Skeletal muscle cell (primary cell): ENCODE results near the gene CLEC2A.
"Not testable (repeated sequence)": the region's sequence is repeated elsewhere in the genome, so short reads cannot be mapped to it uniquely, and the experiment has no call there.

Experiments used
- DNase-seq: peaks from one replicate; pipeline ENCODE4 v3.0.0-alpha.2; 2010; ENCODE audit warnings: low read depth
- H3K4me3 ChIP-seq: 2 replicates; pipeline ENCODE4 v1.5.1; 2011; ENCODE audit warnings: low read depth, mild to moderate bottlenecking, control low read depth, low read length, moderate library complexity

The CLEC2A gene, protein sequence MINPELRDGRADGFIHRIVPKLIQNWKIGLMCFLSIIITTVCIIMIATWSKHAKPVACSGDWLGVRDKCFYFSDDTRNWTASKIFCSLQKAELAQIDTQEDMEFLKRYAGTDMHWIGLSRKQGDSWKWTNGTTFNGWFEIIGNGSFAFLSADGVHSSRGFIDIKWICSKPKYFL

DNA sequence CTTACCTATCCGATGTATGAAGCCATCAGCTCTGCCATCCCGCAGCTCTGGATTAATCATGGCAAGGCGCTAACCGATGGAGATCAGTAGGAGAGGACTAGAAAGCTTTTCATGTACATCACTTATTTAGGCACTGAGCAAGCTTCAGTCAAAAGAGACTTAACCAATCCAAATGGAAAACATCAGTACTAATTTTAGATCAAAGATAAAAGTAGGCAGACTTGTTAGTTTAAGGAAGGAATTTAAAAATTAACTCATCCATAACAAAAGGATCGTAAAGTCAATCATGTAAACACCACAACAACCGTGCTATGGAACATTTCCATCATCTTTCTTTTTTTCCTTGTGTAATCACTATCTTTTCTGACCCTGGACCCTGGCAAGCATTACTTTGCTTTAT is at the start of gene CLEC2A:
Gene CLEC2A, minus strand, starts transcription at position 101 of the 400 bp plus-strand sequence. Its CDS starts 41 bp downstream, at position 60.
- H3K4me3 ChIP-seq, result no peak within 1 kb of the TSS

DNA sequence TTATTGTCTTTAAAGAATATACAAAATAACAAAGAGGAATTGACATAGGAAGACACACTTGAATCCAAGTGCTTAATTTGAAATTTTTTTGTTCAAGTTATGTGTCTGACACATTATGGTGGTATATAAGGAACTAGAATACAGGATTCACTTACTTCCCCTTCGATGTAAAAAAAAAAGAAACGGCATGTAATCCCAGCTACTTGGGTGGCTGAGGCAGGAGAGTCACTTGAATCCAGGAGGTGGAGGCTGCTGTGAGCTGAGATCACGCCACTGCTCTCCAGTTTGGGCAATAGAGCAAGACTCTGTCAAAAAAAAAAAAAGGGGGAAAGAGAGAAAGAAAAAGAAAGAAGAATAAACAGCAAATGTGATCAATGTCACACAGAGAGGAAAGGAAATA is 48.0 kb upstream of the CLEC2A start:
- DNase-seq, result no peak
- H3K4me3 ChIP-seq, result no peak overlapping the region

More for the DNA sequence above, at the start of gene CLEC2A:
- no peak for DNase-seq

DNA sequence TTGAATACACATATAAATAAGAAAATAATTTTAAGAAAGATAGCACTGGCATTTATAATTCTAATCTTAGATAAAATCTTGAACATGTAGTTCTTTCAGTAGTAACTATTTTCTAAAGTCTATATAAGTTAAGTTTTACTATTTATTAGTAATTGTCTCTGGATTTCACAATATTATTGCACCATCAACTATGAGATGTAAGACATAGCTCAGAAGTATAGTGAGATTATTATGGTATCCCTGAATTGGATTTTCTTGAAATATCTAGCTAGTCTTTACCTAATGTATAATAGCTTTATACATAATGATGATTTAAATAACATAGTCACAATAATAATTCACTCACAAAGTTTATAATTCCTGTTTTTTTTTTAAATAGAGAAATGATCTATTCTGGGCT is 45.7 kb upstream of the CLEC2A start:
- no peak for DNase-seq

DNA sequence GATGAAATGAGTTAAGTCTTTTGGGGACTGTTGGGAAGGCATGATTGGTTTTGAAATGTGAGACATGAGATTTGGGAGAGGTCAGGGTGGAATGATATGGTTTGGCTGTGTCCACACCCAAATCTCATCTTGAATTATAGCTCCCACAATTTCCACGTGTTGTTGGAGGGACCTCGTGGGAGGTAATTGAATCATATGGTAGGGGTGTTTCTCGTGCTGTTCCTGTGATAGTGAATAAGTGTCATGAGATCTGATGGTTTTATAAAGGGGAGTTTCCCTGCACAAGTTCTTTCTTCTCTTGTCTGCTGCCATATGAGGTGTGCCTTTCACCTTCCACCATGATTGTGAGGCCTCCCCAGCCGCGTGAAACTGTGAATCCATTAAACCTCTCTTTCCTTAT is 44.5 kb upstream of the CLEC2A start:
- H3K4me3 ChIP-seq, DNase-seq: not testable (repeated sequence)

More for the DNA sequence above, 45.7 kb upstream of the CLEC2A start:
- no peak overlapping the region for H3K4me3 ChIP-seq

DNA sequence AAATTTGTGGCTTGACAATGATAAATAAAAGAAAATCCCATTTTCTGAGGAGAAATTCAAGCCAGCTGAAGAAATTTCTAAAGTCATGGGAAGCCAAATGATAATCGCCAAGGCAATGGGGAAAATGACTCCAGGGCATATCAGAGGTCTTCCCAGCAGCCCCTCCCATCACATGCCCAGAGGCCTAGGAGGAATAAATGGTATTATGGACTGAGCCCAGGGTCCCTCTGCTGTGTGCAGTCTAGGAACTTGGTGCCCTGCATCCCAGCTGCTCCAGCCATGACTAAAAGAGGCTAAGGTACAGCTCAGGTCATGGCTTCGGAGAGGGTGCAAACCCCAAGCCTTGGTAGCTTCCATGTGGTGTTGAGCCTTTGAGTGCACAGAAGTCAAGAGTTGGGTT is 43.4 kb upstream of the CLEC2A start:
- no peak overlapping the region for H3K4me3 ChIP-seq
- DNase-seq, result no peak

DNA sequence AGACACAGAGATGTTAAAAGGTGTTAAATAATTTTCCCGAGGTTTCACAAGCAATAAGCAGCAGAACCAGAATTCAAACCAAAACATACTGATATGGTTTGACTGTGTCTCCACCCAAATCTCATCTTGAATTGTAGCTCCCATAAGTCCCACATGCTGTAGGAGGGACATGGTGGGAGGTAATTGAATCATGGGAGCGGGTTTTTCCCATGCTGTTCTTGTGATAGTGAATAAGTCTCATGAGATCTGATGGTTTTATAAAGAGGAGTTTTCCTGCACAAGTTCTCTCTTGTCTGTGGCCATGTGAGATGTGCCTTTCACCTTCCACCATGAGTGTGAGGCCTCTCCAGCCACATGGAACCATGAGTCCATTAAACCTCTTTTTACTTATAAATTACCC is 42.6 kb upstream of the CLEC2A start:
- not testable (repeated sequence) for H3K4me3 ChIP-seq, DNase-seq

DNA sequence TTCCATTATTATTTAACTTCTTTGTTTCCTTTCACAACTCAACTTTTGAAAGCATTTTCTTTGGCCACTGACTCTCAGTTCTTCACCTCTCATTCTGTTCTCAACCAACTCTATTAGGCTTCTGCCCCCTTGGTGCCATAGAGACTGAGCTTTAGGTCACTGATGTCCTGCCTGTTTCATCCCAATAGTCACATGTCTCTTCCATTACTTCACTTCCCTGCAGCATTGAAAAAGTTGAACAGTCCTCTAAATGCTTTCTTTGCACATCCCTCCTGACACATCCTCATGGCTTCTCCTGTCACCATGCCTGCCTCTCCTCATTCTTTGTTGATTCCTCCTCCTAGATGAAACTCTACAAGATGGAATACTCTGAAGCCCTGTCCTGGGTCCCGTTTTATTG is 41.8 kb upstream of the CLEC2A start:
- no peak for DNase-seq
- no peak overlapping the region for H3K4me3 ChIP-seq

DNA sequence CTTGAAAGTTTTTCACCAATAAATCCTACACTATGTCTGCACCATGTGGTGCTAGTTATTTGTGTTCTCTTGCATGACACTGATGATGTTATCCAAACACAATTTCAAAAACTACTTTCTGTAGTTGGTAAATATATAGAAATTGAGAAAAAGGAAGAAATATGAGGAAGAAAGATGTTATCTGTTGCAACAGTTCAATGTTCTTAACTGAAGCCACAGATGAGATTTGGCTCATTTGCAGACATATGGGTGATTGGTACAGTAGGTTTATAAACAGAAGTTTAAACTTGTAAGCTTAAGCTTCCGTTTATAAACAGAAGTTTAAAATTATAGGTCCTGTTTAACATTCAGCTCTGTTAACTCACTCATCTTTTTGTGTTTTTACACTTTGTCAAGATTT is 39.0 kb upstream of the CLEC2A start, which contains the start of gene CLEC12A:
Gene CLEC12A, plus strand, starts transcription at position 229 of the 400 bp plus-strand sequence. CDS start 188 bp downstream, outside the sequence.
- no peak for DNase-seq
- H3K4me3 ChIP-seq, result no peak within 1 kb of the TSS

DNA sequence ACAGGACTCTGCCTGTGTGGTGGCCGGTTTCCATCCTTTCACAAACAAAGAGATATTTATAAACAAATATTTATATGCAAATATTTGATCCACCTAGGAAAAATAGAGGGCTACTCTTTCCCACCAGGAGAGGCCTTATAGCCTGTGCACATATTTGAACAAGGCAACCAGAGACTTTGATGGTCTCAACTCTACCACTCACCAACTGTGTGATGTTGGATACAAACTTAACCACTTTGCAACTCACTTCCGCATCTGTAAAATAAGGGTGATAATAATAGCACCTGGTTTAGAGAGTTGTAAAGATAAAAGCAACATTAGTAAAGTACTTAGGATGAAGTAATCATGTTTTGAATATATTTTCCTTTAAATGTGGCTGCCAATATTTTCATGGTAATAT is 37.5 kb upstream of the CLEC2A start:
- DNase-seq, result no peak
- H3K4me3 ChIP-seq, result no peak overlapping the region

DNA sequence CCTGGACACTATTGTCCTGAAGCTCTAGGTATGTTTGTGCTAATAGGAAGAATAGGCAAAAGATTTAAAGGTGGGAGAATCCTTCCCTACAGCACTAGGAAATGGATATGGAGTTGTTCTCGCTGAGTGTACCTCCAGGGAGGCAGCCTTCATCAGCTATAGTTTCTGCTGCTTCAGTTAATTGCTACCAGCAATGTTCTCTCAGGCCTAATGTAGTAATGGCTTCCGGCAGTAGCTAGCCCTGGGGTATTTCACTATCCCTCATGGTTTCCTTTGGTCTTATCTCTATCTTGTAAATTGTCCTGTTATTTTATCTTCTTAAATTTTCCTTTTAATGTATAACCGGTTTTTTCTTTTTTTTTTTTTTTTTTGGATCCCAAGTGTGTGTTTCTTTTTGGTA is 29.7 kb upstream of the CLEC2A start:
- no peak overlapping the region for H3K4me3 ChIP-seq
- DNase-seq, result no peak

DNA sequence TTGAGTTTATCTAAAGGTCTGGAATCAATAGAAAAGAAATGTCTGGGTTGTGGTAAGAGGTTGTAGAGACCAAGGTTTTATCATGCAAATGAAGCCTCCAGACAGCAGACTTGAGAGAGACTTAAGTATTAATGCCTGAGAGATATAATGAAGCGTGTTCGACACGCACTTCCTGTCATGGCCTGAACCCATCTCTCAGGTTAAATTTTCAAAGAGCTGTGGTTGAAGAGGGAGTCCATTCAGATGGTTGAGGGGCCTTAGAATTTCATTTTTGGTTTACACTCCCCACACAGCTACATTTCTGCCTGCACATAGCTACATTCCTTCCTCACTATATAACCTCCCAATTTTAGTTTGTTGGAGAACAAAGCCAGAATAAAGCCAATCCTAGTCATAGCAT is 28.9 kb upstream of the CLEC2A start:
- no peak for DNase-seq
- no peak overlapping the region for H3K4me3 ChIP-seq

DNA sequence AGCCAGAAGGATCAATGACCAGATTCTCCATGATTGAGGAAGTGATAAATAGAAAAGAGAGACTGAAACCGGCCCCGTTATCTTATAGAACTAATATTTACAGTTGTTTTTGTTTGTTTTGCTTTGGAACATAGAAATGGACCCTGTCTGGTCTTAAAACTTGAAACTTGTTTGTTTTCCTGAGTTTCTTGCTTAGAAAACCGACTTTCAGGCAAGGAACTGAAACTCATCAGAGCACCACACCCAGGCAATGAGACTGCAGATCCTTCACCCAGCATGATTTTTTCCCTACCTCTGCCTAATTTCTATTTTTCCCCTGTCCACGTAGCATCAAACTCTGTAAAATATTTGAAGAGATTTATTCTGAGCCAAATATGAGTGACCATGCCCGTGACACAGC is 28.4 kb upstream of the CLEC2A start:
- H3K4me3 ChIP-seq, result no peak overlapping the region
- no peak for DNase-seq

DNA sequence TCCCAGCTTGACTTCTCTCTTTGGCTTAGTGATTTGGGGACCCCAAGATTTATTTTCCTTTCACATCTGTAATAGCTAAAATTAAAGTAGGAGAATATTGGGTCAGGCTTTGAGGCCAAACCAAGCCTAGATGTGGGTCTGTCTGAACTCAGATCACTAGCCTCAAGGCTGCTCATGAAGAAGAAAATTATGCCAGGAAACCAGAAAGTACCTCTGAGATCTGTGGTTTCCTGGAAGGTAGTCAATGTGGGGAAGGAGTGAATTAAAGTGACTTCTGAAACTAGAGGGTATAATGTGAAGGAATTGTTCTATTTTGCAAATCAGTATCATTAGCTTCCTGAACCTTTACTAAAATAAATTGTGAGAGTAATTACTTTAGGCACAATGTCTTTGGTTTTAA is 25.7 kb upstream of the CLEC2A start:
- no peak for DNase-seq
- H3K4me3 ChIP-seq, result no peak overlapping the region

DNA sequence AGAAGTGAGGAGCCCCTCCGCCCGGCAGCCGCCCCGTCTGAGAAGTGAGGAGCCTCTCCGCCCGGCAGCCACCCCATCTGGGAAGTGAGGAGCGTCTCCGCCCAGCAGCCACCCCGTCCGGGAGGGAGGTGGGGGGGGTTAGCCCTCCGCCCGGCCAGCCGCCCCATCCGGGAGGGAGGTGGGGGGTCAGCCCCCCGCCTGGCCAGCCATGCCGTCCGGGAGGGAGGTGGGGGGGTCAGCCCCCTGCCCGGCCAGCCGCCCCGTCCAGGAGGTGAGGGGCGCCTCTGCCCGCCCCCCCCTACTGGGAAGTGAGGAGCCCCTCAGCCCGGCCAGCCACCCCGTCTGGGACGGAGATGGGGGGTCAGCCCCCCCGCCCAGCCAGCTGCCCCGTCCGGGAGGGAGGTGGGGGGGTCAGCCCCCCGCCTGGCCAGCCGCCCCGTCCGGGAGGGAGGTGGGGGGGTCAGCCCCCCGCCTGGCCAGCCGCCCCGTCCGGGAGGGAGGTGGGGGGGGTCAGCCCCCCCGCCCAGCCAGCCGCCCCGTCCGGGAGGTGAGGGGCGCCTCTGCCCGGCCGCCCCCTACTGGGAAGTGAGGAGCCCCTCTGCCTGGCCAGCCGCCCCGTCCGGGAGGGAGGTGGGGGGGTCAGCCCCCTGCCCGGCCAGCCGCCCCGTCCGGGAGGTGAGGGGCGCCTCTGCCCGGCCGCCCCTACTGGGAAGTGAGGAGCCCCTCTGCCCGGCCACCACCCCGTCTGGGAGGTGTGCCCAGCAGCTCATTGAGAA is 21.0 kb upstream of the CLEC2A start:
- DNase-seq, H3K4me3 ChIP-seq: not testable (repeated sequence)

DNA sequence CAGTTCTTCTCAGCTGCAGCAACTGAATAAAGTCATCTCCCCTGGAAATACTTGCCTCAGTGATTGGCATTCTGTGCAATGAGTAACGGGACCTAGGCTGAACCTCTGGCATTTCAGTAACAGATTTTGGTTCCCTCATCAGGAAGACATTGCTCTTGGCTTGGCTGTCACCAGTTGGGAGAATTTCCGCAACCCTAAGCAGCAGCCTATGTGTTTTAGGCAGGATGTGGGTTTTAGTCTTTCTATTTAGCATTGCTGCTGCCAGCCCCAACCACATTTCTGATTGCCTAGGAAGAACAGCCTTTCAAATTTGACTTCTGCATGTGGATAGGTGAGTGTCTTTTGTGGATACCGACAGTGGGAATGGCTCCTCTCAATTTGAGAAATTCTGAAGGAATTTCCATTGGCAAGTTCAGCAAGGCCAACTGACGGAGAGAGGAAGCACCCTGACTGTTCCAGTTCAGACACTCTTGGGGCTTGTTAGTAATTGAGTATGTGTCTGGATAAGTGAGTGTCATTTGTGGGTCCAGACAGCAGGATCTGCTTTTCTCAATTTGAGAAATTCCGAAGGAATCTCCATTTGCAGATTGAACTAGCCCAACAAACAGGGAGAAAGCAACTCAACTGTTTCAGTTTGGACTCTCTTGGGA is 19.0 kb upstream of the CLEC2A start:
- DNase-seq, result no peak
- no peak overlapping the region for H3K4me3 ChIP-seq

DNA sequence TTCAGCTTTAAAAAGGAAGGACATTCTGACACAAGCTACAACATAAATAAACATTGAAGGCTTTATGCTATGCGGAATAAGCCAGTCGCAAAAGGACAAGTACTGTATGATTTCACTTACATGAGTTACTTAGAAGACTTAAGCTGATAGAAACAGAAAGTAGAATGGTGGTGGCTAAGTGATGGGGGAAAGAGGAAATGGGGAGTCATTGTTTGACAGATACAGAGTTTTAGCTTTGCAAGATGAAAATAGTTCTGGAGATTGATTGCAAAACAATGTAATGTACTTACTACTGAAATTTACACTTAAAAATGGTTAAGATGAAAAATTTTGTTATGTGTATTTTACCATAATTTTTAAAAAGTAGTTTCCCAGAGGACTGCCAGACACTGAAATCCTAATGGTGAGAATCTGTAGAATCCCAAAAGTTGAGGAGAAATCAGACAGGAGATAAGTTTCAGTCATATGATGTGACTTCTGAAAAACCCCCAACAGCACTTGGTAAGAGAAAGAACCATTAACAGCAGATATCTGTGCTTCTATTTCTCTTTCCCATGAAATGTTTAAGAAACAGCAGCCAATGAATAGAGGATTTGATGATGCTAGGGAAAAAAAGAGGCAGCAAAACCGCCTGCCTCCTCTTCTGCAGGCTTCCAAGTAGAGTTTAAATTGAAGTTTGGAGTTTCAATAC is 16.6 kb upstream of the CLEC2A start:
- no peak for DNase-seq
- no peak overlapping the region for H3K4me3 ChIP-seq

DNA sequence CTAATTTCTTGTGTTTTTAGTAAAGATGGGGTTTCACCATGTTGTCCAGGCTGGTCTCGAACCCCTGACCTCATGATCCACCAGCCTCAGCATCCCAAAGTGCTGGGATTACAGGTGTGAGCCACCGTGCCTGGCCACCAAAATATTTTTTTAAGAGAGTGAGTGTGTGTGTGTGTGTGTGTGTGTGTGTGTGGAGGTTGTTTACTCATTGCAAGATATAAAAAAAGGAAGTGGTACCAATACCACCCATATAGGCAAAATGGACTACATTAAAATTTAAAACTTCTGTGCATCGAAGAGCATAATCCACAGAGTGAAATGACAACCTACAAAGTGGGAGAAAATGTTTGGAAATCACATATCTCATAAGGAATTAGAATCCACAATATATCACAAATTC is 15.5 kb upstream of the CLEC2A start:
- no peak overlapping the region for H3K4me3 ChIP-seq
- DNase-seq, result no peak

DNA sequence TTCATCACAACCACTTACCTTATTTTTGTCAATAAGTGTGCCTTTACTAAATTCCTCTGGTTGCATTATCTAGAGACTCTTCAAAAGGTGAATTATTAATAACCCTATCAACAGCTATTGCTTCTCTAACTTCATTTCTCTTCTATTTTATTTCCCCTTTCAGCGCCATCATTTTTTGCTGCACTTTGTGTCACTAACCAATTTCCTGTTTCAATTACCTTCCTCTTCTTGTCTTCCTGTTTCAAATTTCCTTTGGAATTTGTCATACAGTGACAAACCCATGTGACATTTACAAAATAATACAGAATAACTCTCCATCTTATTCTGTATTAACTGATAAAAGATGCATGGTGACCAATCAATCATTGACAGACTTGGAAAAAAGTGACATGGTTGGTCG is 12.2 kb upstream of the CLEC2A start:
- H3K4me3 ChIP-seq, result no peak overlapping the region
- no peak for DNase-seq

DNA sequence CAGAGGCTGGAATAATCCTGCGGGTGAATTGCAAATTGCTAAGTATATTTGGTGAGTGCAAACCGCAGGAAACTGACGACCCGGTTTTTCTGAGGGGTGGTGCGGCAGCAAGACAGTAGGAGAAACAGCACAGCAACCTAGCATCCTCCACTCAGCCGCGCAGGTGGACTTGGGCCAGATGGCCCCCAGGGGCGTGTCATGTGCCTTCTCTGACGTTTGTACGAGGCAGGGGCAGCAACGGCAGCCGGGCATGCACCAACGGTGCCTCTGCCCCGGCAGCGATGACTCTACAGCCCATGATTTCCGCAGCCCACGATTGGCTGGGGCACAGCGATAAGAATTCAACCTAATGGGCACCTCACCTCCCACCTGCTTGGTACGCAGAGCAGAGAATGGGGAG is 11.1 kb upstream of the CLEC2A start:
- DNase-seq, result no peak
- H3K4me3 ChIP-seq, result no peak overlapping the region

DNA sequence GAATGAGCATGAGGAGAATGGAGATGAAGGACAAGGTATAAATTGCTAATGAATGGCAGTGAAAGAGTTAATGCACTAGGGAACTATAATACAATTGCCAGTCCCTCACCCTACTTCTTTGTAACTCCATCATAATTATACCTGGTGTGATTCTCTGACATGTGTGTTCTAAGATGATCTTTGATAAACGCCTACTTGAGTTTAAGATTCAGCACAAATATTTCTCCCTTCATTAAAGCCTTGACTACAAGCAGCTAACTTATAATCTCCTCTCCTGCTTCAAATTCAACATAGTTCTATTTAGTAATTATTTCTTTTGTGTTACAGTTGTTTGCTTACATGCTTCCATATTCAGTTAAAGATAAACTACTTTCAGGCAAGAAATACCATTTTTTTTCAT is 9.7 kb upstream of the CLEC2A start:
- no peak for DNase-seq
- H3K4me3 ChIP-seq, result no peak overlapping the region
